Suprapubic skin (tissue), 4 donors: ENCODE measurements around the gene GAL3ST1. TPM values are rescaled to one million over a fixed set of nuclear protein-coding genes. Genes with fewer than 3 reads are reported as not detected.
"Not testable (repeated sequence)": the region's sequence is repeated elsewhere in the genome, so short reads cannot be mapped to it uniquely, and the experiment has no call there.

Source experiments
- DNase-seq, 2 donors: peaks; one replicate each; pipeline ENCODE4 v3.0.0-alpha.2; 2019; ENCODE audit warnings: low spot score in 2 of 2
- H3K27ac ChIP-seq: fragments of 200-600 bp; sonication (generic); one replicate; pipeline ENCODE4 v1.5.1; 2019
- H3K27me3 ChIP-seq: fragments of 200-600 bp; sonication (generic); one replicate; pipeline ENCODE4 v1.5.1; 2019
- H3K36me3 ChIP-seq: fragments of 200-600 bp; sonication (generic); one replicate; pipeline ENCODE4 v1.5.1; 2019
- H3K4me1 ChIP-seq: fragments of 200-600 bp; sonication (generic); one replicate; pipeline ENCODE4 v1.5.1; 2019
- H3K4me3 ChIP-seq: fragments of 200-600 bp; sonication (generic); one replicate; pipeline ENCODE4 v1.5.1; 2019; ENCODE audit warnings: mild to moderate bottlenecking
- H3K9me3 ChIP-seq: fragments of 200-600 bp; sonication (generic); one replicate; pipeline ENCODE4 v1.5.1; 2019
- EP300 ChIP-seq: sonication (generic); formaldehyde crosslinking; IDR thresholded peaks from one replicate; pipeline ENCODE4 v1.6.1; 2017; ENCODE audit warnings: antibody characterized with exemption
- POLR2A ChIP-seq, 2 donors: fragments of 450-650 bp; IDR thresholded peaks; one replicate each; pipeline ENCODE4 v1.6.1; 2017; ENCODE audit warnings: antibody characterized with exemption in 2 of 2, mild to moderate bottlenecking in 2 of 2, moderate library complexity in 2 of 2
- POLR2AphosphoS5 ChIP-seq, 3 donors: sonication (generic); formaldehyde crosslinking; IDR thresholded peaks; one replicate each; pipeline ENCODE4 v1.6.1; 2017; ENCODE audit warnings: antibody characterized with exemption in 3 of 3
- whole genome bisulfite sequencing: methylation state at CpG from one replicate; pipeline ENCODE4 v1.1.5; 2018; 5-methylcytosine and 5-hydroxymethylcytosine counted together
- total RNA-seq, 4 donors: library from RNA; depleted of rRNA; stranded (reverse); fragments of >200 nt; gene quantifications; one replicate each; pipeline ENCODE4 v1.1.0, GENCODE V29; 2016
- TF ChIP-seq, protein P1 (sequence below), 2 donors: fragments of 200-600 bp in 1 of 2; fragments of 450-650 bp in 1 of 2; sonication (generic) in 1 of 2; IDR thresholded peaks; one replicate each; pipeline ENCODE4 v1.5.1; 2016 to 2019; ENCODE audit warnings: antibody characterized with exemption in 2 of 2, mild to moderate bottlenecking in 1 of 2, moderate library complexity in 1 of 2

Gene GAL3ST1
- total RNA-seq, 4 donors from 2014 or later = 1.2 to 3.7 (median 2.4) TPM

DNA sequence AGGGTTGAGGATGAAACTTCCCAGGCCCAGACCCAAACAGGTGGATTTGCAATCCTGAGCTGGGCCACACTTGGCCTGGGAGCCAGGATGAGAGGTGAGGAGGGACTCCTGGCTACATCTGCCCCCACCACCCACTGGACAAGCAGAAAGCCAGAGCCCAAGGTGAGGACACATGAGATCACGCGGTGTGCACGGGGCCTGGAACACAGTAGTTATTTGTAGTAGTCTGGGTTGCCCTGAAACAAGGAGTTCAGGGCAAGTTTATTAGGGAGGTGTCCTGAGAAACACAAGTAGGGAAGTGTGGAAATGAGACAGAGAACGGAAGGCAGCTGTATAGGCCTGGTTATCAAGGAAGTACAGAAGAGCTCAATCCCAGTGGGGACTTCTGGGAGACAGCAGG, 27.3 kb downstream of the GAL3ST1 start:
- 82% methylated on average over 4 of the region's 4 CpGs for WGBS
- DNase-seq = no peak

GRCh38 chr22:30546616-30547015, 27.8 kb downstream of the GAL3ST1 start, which contains the start of gene SEC14L6:
Gene SEC14L6, minus strand, starts transcription at chr22:30546741. Its CDS starts 59 bp downstream, at chr22:30546682.
- peaks cover 30% of the 10 kb centered on the region for H3K27me3 ChIP-seq
- TF ChIP-seq, protein P1, sequence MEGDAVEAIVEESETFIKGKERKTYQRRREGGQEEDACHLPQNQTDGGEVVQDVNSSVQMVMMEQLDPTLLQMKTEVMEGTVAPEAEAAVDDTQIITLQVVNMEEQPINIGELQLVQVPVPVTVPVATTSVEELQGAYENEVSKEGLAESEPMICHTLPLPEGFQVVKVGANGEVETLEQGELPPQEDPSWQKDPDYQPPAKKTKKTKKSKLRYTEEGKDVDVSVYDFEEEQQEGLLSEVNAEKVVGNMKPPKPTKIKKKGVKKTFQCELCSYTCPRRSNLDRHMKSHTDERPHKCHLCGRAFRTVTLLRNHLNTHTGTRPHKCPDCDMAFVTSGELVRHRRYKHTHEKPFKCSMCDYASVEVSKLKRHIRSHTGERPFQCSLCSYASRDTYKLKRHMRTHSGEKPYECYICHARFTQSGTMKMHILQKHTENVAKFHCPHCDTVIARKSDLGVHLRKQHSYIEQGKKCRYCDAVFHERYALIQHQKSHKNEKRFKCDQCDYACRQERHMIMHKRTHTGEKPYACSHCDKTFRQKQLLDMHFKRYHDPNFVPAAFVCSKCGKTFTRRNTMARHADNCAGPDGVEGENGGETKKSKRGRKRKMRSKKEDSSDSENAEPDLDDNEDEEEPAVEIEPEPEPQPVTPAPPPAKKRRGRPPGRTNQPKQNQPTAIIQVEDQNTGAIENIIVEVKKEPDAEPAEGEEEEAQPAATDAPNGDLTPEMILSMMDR (IDR thresholded peaks at IDR 0.05) = no peak
- no peak for TF ChIP-seq POLR2AphosphoS5 (IDR thresholded peaks at IDR 0.05)
- no peak for TF ChIP-seq POLR2A (IDR thresholded peaks at IDR 0.05)
- TF ChIP-seq EP300 = no peak
- 66% methylated on average over 7 of the region's 7 CpGs for WGBS

More for the DNA sequence above, 27.3 kb downstream of the GAL3ST1 start:
- no peak for TF ChIP-seq POLR2AphosphoS5 (IDR thresholded peaks at IDR 0.05)
- TF ChIP-seq EP300 = no peak
- no peak for TF ChIP-seq POLR2A (IDR thresholded peaks at IDR 0.05)
- TF ChIP-seq, protein P1 (IDR thresholded peaks at IDR 0.05) = no peak
- no peaks in the 10 kb centered on the region for H3K36me3 ChIP-seq
- H3K4me1 ChIP-seq = peaks cover 6% of the 10 kb centered on the region
- no peak overlapping the region for H3K27ac ChIP-seq
- H3K4me3 ChIP-seq = no peak overlapping the region
- H3K9me3 ChIP-seq = no peaks in the 10 kb centered on the region
- H3K27me3 ChIP-seq = peaks cover 24% of the 10 kb centered on the region

DNA sequence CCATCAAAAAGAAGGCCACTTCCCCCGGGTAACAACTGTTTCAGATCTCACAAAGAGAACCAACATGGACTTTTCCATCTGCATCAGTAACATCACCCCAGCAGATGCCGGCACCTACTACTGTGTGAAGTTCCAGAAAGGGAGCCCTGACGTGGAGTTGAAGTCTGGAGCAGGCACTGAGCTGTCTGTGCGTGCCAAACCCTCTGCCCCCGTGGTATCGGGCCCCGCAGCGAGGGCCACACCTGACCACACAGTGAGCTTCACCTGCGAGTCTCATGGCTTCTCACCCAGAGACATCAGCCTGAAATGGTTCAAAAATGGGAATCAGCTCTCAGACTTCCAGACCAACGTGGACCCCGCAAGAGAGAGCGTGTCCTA, 31.7 kb downstream of the GAL3ST1 start:
- TF ChIP-seq EP300 (no peak), POLR2AphosphoS5 (IDR thresholded peaks at IDR 0.05) (no peak), POLR2A (IDR thresholded peaks at IDR 0.05) (no peak)
- TF ChIP-seq, protein P1 (IDR thresholded peaks at IDR 0.05) = no peak
- H3K9me3 ChIP-seq = no peaks in the 10 kb centered on the region
- peaks cover 10% of the 10 kb centered on the region for H3K4me1 ChIP-seq
- no peaks in the 10 kb centered on the region for H3K36me3 ChIP-seq
- no peak overlapping the region for H3K27ac ChIP-seq
- DNase-seq = no peak
- 67% methylated on average over 9 of the region's 12 CpGs for WGBS
- peaks cover 40% of the 10 kb centered on the region for H3K27me3 ChIP-seq
- peak overlapping the region; percentile 45 for H3K4me3 ChIP-seq

More at GRCh38 chr22:30546616-30547015, 27.8 kb downstream of the GAL3ST1 start, which contains the start of gene SEC14L6:
- Histone ChIP-seq H3K27ac (no peak within 1 kb of the TSS), H3K9me3 (no peaks in the 10 kb centered on the region), H3K4me1 (peaks cover 10% of the 10 kb centered on the region), H3K36me3 (no peaks in the 10 kb centered on the region), H3K4me3 (no peak within 1 kb of the TSS)
- no peak for DNase-seq

GRCh38 chr22:30541961-30542810, 32.3 kb downstream of the GAL3ST1 start:
- no peak for TF ChIP-seq EP300
- TF ChIP-seq, protein P1 (IDR thresholded peaks at IDR 0.05) = no peak
- TF ChIP-seq POLR2AphosphoS5 (IDR thresholded peaks at IDR 0.05) = no peak
- no peak for TF ChIP-seq POLR2A (IDR thresholded peaks at IDR 0.05)
- no peak overlapping the region for H3K27ac ChIP-seq
- peaks cover 10% of the 10 kb centered on the region for H3K4me1 ChIP-seq
- no peaks in the 10 kb centered on the region for H3K36me3 ChIP-seq
- H3K9me3 ChIP-seq = no peaks in the 10 kb centered on the region
- peaks cover 40% of the 10 kb centered on the region for H3K27me3 ChIP-seq
- no peak for DNase-seq
- 11% methylated on average over 16 of the region's 64 CpGs for WGBS
- H3K4me3 ChIP-seq = peak overlapping the region; percentile 45

- H3K36me3 ChIP-seq, DNase-seq, H3K27ac ChIP-seq, H3K9me3 ChIP-seq, H3K4me3 ChIP-seq: not testable (repeated sequence)
- Histone ChIP-seq H3K4me1 (peaks cover 10% of the 10 kb centered on the region), H3K27me3 (peaks cover 40% of the 10 kb centered on the region)
- 74% methylated on average over 3 of the region's 3 CpGs for WGBS
Observed at GRCh38 chr22:30541511-30541910, 33.0 kb downstream of the GAL3ST1 start.
